Activated CD8-positive, alpha-beta memory T cell treated with anti-CD3 and anti-CD28 coated beads for 48 hours (primary cell): ENCODE measurements around the gene CYP2A13.
"Not testable (repeated sequence)": the region's sequence is repeated elsewhere in the genome, so short reads cannot be mapped to it uniquely, and the experiment has no call there.

Source experiments
- DNase-seq, 3 experiments: peaks; one replicate each; pipeline ENCODE4 v3.0.0-alpha.2; 2020; ENCODE audit warnings: low read depth in 2 of 3, low spot score in 2 of 3

The CYP2A13 gene

GRCh38 chr19:41088151-41088550 is at the start of gene CYP2A13:
Gene CYP2A13, plus strand, starts transcription at chr19:41088451. Its CDS starts 21 bp downstream, at chr19:41088472.
- no peak for DNase-seq

- DNase-seq = no peak
Measured at GRCh38 chr19:41039806-41040205, 48.4 kb upstream of the CYP2A13 start.

- DNase-seq = not testable (repeated sequence)
Measured at GRCh38 chr19:41045095-41045494, 43.2 kb upstream of the CYP2A13 start.

GRCh38 chr19:41050426-41050825 is 37.8 kb upstream of the CYP2A13 start:
- DNase-seq = no peak

- DNase-seq = not testable (repeated sequence)
Measured at GRCh38 chr19:41052162-41052561, 36.1 kb upstream of the CYP2A13 start.

GRCh38 chr19:41053331-41053730 is 34.9 kb upstream of the CYP2A13 start:
- not testable (repeated sequence) for DNase-seq

GRCh38 chr19:41064974-41065569 is 23.2 kb upstream of the CYP2A13 start:
- no peak for DNase-seq

GRCh38 chr19:41076286-41076685 is 12.0 kb upstream of the CYP2A13 start:
- DNase-seq = no peak

- DNase-seq = no peak
Measured at GRCh38 chr19:41083516-41083915, 4.7 kb upstream of the CYP2A13 start.

GRCh38 chr19:41085748-41086415 is 2.4 kb upstream of the CYP2A13 start:
- no peak for DNase-seq

- no peak for DNase-seq
Measured at GRCh38 chr19:41089959-41090358, 1.7 kb downstream of the CYP2A13 start.

- no peak for DNase-seq
Measured at GRCh38 chr19:41095703-41096102, 7.5 kb downstream of the CYP2A13 start.

- no peak for DNase-seq
Measured at GRCh38 chr19:41096353-41096752, 8.1 kb downstream of the CYP2A13 start.

GRCh38 chr19:41097302-41097701 is 9.1 kb downstream of the CYP2A13 start:
- DNase-seq = no peak

GRCh38 chr19:41098762-41099161 is 10.5 kb downstream of the CYP2A13 start:
- DNase-seq = no peak

GRCh38 chr19:41102210-41102609 is 14.0 kb downstream of the CYP2A13 start:
- DNase-seq = not testable (repeated sequence)

- DNase-seq = no peak
Measured at GRCh38 chr19:41106177-41106576, 17.9 kb downstream of the CYP2A13 start.

- DNase-seq = no peak
Measured at GRCh38 chr19:41111296-41111695, 23.0 kb downstream of the CYP2A13 start.

- DNase-seq = no peak
Measured at GRCh38 chr19:41111750-41112295, 23.6 kb downstream of the CYP2A13 start.

- DNase-seq = no peak
Measured at GRCh38 chr19:41112728-41113290, 24.6 kb downstream of the CYP2A13 start.

GRCh38 chr19:41114132-41114531 is 25.9 kb downstream of the CYP2A13 start, which contains the start of gene CYP2F1:
Gene CYP2F1, plus strand, starts transcription at chr19:41114432. Its CDS starts 1,757 bp downstream, at chr19:41116189.
- no peak for DNase-seq

GRCh38 chr19:41116261-41116660 is 28.0 kb downstream of the CYP2A13 start:
- no peak for DNase-seq
